Measurements from ENCODE around the gene PLA2G15. TPM values are rescaled to one million over a fixed set of nuclear protein-coding genes. Genes with fewer than 3 reads are reported as not detected.

Gene PLA2G15
- total RNA-seq, 1 donor, result 30.8 TPM

GRCh38 chr16:68273896-68274295 is 28.7 kb downstream of the PLA2G15 start:
- H3K9me3 ChIP-seq (ENCODE audit: low read depth, low read length), result no peaks in the 10 kb centered on the region
- no peak for DNase-seq (ENCODE audit: insufficient read length, low spot score, missing footprints)
- H3K79me2 ChIP-seq (ENCODE audit: insufficient read depth, low read length), result peaks cover 76% of the 10 kb centered on the region
- no peak for TF ChIP-seq CTCF (IDR thresholded peaks at IDR 0.05; ENCODE audit: extremely low read depth, low read depth, low read length)
- H3K36me3 ChIP-seq (ENCODE audit: insufficient read depth, low read length), result peaks cover 55% of the 10 kb centered on the region
- no peaks in the 10 kb centered on the region for H3K27me3 ChIP-seq (ENCODE audit: insufficient read depth, low read length)
- no peak overlapping the region for H2AFZ ChIP-seq (ENCODE audit: low read length)
- H3K4me2 ChIP-seq (ENCODE audit: insufficient read depth, low read length), result no peak overlapping the region
- H3K4me1 ChIP-seq (ENCODE audit: insufficient read depth, low read length), result peaks cover 4% of the 10 kb centered on the region
- no peak overlapping the region for H3K4me3 ChIP-seq (ENCODE audit: insufficient read depth, low read length)
- H3K27ac ChIP-seq (ENCODE audit: low read depth, low read length), result no peak overlapping the region
- peaks cover 63% of the 10 kb centered on the region for H4K20me1 ChIP-seq (ENCODE audit: insufficient read depth, low read length)

GRCh38 chr16:68274441-68274840 is 29.3 kb downstream of the PLA2G15 start:
- Histone ChIP-seq H3K27me3 (ENCODE audit: insufficient read depth, low read length) (no peaks in the 10 kb centered on the region), H3K9me3 (ENCODE audit: low read depth, low read length) (no peaks in the 10 kb centered on the region)

GRCh38 chr16:68275611-68276191 is 30.5 kb downstream of the PLA2G15 start:
- Histone ChIP-seq H3K27me3 (ENCODE audit: insufficient read depth, low read length) (no peaks in the 10 kb centered on the region), H3K4me2 (ENCODE audit: insufficient read depth, low read length) (no peak overlapping the region), H3K27ac (ENCODE audit: low read depth, low read length) (no peak overlapping the region), H3K9me3 (ENCODE audit: low read depth, low read length) (no peaks in the 10 kb centered on the region), H3K4me3 (ENCODE audit: insufficient read depth, low read length) (no peak overlapping the region), H3K36me3 (ENCODE audit: insufficient read depth, low read length) (peaks cover 55% of the 10 kb centered on the region), H3K79me2 (ENCODE audit: insufficient read depth, low read length) (peaks cover 68% of the 10 kb centered on the region), H3K4me1 (ENCODE audit: insufficient read depth, low read length) (peaks cover 4% of the 10 kb centered on the region), H2AFZ (ENCODE audit: low read length) (no peak overlapping the region), H4K20me1 (ENCODE audit: insufficient read depth, low read length) (peaks cover 51% of the 10 kb centered on the region)
- DNase-seq (ENCODE audit: insufficient read length, low spot score, missing footprints), result no peak
- no peak for TF ChIP-seq CTCF (IDR thresholded peaks at IDR 0.05; ENCODE audit: extremely low read depth, low read depth, low read length)

More at GRCh38 chr16:68274441-68274840, 29.3 kb downstream of the PLA2G15 start:
- Histone ChIP-seq H4K20me1 (ENCODE audit: insufficient read depth, low read length) (peaks cover 58% of the 10 kb centered on the region), H3K4me2 (ENCODE audit: insufficient read depth, low read length) (no peak overlapping the region), H3K36me3 (ENCODE audit: insufficient read depth, low read length) (peaks cover 55% of the 10 kb centered on the region), H3K79me2 (ENCODE audit: insufficient read depth, low read length) (peaks cover 73% of the 10 kb centered on the region), H3K4me3 (ENCODE audit: insufficient read depth, low read length) (no peak overlapping the region), H2AFZ (ENCODE audit: low read length) (no peak overlapping the region), H3K4me1 (ENCODE audit: insufficient read depth, low read length) (peaks cover 4% of the 10 kb centered on the region), H3K27ac (ENCODE audit: low read depth, low read length) (no peak overlapping the region)
- DNase-seq (ENCODE audit: insufficient read length, low spot score, missing footprints), result no peak
- TF ChIP-seq CTCF (IDR thresholded peaks at IDR 0.05; ENCODE audit: extremely low read depth, low read depth, low read length), result no peak

- Histone ChIP-seq H3K27ac (ENCODE audit: low read depth, low read length) (no peak overlapping the region), H3K36me3 (ENCODE audit: insufficient read depth, low read length) (peaks cover 55% of the 10 kb centered on the region)
Observed at GRCh38 chr16:68276223-68276622, 31.1 kb downstream of the PLA2G15 start.

More at GRCh38 chr16:68276223-68276622, 31.1 kb downstream of the PLA2G15 start:
- no peak for TF ChIP-seq CTCF (IDR thresholded peaks at IDR 0.05; ENCODE audit: extremely low read depth, low read depth, low read length)
- H2AFZ ChIP-seq (ENCODE audit: low read length), result no peak overlapping the region
- DNase-seq (ENCODE audit: insufficient read length, low spot score, missing footprints), result no peak
- peaks cover 4% of the 10 kb centered on the region for H3K4me1 ChIP-seq (ENCODE audit: insufficient read depth, low read length)
- H3K4me2 ChIP-seq (ENCODE audit: insufficient read depth, low read length), result no peak overlapping the region
- H3K79me2 ChIP-seq (ENCODE audit: insufficient read depth, low read length), result peaks cover 68% of the 10 kb centered on the region
- H3K27me3 ChIP-seq (ENCODE audit: insufficient read depth, low read length), result no peaks in the 10 kb centered on the region
- peaks cover 50% of the 10 kb centered on the region for H4K20me1 ChIP-seq (ENCODE audit: insufficient read depth, low read length)
- H3K4me3 ChIP-seq (ENCODE audit: insufficient read depth, low read length), result no peak overlapping the region
- H3K9me3 ChIP-seq (ENCODE audit: low read depth, low read length), result no peaks in the 10 kb centered on the region
